ENCODE measurements around the gene DPP9.
A peak's percentile ranks its signal among the peaks of the same experiment; 100 is the strongest.

The DPP9 gene

DNA sequence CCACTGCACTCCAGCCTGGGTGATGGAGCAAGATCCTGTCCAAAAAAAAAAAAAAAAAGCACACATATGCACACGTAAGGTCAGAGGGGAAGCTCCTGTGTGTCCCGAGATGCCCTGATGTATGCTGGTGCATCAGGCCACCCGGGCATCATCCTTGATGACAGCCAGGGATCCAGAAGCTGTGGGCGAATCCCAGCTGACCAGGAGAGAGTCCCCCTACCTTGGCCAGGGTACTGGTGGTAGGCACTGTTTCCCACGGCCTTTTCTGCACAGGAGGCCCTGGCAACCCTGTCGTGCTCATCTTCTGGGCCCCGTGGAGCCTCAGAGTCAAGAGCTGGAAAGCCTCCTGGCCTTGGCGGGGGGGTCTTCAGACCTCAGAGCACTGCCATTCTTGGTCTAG is 67.5 kb downstream of the DPP9 start:
- no peak for DNase-seq (ENCODE audit: low spot score)

DNA sequence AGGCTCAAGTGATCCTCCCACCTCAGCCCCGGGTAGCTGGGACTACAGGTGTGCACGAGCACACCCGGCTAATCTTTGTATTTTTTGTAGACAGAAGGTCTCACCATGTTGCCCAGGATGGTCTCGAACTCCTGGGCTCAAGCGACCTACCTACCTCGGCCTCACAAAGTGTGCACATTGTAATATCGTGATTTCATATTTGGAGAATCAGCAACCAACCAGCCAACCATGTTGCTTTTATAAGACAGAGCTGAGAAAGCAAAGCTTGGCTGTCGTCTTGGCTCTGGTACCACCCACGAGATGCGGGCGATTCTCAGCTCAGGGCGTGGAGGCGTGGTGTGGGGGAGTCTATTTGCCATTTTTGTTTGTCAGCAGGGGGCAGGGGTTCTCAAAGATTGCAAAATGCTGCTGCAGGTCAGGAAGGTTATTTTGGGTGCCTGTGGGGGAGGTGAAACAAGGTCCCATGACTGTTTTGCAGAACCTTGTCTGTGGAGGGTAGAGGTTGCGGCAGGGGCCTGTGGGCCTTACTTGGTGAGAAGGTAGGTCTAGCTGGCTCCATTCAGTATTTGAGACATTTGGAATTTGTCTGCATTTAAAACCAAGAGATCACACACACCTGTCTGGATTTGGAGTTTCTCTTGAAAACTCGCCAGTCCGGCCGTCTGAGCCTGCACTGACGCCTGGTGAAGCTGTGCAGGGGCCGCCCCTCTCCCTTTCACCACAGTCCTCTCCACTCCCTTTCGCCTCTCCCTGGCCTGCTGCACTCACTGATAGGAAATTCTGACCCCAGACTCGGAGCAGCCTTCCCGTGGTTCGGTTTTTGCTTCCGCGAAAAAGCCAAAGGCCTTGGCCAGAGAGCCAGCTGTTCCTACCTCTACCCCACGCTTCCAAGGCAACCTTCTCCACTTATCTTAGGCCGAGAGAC is 68.9 kb downstream of the DPP9 start:
- no peak for DNase-seq (ENCODE audit: low spot score)

DNA sequence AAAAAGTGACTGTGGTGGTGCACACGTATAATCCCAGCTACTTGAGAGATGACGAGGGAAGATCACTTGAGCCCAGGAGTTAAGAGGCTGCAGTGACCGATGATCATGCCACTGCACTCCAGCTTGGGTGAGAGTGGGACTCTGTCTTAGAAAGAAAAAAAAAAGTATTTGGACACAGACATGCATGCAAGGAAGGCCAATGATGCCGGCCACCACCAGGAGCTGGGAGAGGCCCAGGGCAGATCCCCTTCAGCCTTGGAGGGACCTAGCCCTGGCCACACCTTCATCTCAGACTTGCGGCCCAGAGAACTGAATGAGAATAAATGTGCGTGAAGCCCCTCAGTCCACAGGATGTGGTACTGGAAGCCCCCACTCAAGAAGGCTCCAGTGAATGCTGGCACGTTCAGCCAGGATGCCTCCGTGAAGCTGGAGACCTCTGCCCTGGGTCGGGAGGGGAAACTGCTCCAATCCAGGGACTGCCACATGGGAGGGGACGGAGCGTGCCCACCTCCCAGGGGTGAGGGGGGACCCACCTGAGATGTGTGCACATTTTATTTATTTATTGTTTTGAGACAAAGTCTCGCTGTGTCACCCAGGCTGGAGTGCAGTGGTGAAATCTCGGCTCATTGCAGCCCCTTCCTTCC is 69.7 kb downstream of the DPP9 start:
- DNase-seq (ENCODE audit: low spot score), result no peak

DNA sequence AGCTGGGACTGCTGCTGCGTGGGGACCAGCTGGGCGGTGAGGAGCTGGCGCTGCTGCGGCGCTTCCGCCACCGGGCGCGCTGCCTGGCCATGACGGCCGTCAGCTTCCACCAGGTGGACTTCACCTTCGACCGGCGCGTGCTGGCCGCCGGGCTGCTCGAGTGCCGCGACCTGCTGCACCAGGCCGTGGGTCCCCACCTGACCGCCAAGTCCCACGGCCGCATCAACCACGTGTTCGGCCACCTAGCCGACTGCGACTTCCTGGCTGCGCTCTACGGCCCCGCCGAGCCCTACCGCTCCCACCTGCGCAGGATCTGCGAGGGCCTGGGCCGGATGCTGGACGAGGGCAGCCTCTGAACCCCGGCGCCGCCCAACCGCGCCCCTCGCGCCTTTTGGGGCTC is 71.6 kb downstream of the DPP9 start:
- no peak for DNase-seq (ENCODE audit: low spot score)

DNA sequence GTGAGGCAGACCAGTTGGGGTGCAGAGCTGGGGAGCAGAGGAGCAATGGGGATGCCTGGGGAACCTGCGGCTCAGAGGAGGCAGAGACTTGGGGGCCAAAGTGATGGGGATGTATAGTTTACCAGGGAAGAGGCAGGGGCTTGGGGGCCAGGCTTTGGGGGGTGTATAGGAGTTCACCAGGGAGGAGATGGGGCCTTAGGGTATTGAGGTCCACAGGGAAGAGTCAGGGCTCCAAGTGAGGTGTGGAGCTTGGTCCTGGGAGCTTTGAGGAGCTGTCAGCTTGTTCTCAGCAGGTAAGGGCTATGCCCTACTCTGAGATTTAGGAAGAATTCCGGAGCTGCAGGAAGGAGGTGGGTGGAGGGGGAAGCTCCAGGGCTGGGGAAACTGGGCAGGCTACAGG is 73.5 kb downstream of the DPP9 start:
- no peak for DNase-seq (ENCODE audit: low spot score)

DNA sequence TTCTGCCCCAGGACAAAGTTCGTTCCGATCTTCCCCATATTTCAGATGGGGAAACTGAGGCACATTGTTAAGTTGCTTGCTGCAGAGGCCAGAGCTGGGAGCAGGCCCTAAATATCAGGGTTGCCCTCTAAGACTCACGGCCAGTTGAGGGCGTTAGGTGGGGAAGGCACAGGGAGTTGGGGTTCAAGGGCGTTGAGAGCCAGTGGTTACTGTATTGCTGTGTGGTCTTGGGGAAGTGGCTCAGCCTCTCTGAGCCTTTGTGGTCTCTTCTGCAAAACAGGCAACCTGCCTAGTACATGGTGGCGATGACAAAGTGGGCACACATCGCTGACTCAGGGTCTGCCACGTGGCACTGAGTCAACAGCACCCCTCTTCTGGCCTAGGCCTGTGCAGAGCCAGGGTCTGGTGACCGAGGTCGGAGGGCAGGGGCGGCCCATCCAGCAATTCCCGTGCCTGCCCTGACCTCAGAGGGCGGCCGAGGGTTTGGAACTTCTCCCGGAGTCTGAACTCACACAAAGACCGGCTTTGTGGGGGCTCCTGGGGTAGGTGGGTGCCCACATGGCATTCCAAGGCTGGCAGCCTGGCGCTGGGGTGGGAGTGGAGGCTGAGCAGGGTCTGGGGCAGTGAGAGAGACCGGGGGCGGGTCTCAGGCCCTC is 74.1 kb downstream of the DPP9 start:
- no peak for DNase-seq (ENCODE audit: low spot score)

DNA sequence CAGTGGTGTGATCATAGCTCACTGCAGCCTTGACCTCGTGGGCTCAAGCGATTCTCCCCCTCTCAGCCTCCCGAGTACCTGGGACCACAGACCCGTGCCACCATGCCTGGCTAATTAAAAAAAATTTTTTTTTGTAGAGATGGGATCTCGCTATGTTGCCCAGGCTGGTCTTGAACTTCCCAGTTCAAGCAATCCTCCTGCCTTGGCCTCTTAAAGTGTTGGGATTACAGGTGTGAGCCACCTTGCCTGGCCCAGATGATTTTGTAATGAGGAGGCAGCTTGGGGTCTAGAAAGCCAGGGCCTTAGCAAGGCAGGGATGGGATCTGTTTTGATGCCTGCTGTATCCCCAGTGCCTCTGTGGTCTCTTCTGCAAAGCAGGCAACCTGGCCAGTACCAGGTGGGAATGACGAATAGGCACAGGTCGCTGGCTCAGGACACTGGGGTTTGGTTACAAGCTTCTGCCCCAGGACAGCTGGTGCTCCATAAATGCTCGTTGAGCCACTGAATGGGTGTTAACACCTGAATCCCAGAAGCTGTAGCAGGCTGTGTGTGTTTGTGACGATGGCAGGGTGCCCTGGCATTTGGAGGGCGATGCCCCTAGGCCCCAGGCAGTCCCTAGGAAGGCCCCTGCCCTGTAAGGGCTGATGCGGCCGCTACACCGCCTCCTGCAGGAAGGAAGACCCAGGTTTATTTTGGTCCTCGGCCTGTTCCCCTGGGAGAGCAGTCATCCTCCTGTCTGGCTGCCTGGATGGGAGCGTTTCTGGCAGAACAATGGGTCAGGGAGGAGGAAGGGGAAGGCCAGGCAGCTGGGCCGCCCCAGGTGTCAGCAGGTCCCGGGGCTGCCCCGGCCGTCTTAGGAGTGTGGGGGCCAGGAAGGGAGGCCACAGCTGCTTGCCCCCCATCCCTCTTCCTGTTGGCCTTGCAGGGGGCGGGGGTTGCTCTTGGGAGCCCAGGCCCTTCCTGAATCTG is 75.7 kb downstream of the DPP9 start:
- DNase-seq (ENCODE audit: low spot score), result no peak

DNA sequence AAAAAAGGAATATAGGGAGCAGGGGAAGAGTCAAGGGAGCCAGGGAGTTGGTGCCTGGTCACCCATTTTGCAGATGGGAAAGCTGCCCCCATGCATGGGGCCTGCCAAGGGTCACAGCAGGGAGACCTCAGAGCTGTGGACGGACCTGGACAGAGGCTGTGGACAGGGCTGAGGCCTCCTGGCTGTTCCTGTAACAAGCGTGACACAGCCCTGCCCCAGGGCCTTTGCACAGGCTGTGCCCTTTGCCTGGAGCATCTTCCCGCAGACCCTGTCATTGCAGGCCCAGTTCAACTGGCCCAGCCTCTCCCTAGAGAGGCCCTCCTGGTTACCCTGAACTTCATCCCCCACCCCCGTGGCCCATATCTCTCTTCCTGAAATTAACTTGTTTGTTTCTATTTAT is 77.9 kb downstream of the DPP9 start:
- no peak for DNase-seq (ENCODE audit: low spot score)

DNA sequence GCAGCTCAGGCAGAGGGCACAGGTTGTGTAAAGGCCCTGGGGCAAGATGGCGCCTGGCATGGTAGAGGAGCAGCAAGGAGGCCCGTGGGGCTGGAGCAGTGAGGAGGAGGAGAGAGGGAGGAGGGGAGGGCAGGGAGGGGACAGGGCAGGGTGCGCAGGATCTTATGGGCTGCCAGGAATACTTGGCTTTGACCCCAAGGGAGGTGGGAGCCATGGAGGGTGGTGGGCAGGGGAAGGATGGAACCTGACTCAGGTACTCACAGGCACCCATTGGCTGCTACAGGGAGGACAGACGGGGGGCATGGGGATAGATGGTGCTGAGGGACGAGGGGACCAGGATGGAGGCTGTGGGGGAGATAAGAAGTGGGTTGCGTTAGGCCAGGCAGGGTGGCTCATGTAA is 81.0 kb downstream of the DPP9 start:
- no peak for DNase-seq (ENCODE audit: low spot score)

DNA sequence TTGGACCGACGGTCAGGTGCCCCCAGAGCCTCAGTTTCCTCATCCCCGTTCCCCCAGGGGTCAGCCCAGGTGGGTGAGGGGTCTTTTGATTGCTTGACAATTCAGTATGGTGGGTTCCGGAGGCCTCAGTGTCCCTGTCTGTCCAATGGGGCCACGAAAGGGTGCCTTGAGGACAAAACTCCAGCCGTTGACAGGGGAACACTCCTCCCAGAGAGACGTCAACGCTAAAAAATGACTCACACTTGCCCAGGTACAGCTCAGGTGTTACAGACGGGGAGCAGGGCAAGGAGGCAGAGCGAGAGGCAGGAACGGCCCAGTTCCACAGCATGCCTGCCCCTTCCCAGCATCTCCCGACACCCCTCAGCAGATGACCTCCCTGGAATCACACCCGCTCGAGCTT is 82.5 kb downstream of the DPP9 start:
- no peak for DNase-seq (ENCODE audit: low spot score)

DNA sequence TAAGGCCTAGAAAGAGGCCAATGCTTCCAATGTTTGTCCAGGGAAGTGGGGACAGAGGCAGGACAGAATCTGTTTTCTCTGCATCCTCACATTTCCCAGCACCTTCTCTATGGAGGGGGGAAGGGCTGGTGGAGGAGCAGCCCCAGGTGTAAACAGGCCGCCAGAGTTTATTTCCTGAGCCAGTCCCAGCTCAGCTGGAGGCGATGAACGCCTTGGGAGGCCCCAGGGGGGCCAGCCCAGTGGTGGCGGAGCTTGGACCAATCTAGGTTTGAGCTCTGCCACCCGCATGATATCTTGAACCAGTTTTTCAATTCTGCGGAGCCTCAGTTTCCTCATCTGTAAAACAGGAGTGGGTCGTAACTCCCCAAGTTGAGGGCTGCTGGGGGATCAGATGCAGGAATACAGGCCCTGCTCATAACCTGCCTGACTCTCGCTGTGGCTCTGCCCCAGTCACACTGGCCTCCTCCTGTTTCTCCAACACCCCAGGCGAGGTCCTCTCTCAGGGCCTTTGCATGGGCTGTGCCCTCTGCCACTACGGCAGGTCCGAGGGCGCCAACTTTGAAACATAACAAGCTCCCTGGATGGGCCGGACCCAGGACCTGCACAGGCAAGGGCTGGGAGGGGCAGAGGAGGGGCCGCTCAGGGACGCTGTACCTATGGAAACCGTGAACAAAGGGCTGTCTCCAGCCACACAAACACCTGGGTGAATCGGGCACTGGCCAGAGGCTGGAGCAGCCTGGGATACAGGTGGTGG is 83.2 kb downstream of the DPP9 start:
- no peak for DNase-seq (ENCODE audit: low spot score)

DNA sequence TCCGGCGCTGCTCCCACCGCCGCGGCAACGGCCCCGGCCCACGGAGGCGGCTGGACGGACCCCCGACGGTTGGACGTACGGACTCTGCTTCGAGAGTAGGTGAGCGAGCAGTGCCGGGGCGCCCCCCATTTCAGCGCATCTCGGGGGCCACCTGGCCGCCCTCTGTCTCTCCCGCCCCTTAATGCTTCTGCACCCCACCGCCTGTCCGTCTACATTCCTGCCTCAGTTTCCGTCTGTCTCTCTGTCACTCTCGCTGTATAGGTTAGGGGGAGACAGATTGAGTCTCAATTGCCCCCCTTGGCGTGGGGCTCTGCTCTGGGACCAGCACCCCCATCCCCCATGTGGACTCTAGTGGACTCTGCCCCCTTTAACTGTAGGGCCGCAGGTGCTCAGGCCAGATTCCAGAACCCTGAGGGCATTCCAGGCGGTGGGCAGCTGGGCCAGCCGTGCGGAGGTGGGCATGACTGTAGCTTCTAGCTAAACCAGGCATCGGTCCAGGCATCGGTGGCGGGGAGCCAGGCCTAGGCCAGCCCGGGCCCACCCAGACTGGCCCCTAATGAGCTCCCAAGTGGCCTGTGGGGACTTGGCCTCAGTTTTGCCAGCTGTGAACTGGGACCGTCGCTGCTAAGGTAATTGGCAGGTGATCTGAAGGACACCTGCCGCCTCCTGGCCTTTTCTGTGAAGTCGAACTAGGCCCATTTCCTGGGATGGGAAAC is 84.0 kb downstream of the DPP9 start:
- no peak for DNase-seq (ENCODE audit: low spot score)

DNA sequence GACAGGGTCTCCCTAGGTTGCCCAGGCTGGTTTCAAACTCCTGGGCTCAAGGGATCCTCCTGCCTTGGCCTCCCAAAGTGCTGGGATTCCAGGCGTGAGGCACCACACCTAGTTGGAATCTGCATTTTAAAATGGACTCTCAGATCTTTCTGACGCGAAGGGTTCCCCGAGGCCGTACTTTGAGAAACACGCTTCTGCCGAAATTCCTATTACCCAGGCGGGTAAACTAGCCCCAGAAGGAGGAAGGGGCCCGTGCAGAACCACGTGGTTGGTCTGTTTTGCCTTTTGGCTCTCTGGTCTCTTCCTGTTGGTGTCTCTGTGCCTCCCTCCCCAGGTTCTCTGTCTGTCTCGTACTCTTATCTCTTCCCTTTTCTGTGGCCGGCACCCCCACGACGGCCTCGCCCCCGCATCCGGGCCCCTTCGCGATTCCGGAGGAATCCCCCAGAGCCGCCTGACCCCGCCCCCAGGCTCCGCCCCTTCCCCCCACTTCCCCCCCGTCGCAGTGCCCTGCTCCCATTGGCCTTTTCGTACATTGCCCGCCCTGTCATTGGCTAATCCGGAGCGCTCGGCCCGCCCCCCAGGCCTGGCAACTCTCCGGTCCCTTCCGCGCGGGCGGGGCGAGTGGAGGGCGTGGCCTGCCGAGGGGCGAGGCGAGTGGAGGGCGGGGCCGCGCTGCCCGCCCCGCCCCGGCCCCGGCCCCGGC is 84.7 kb downstream of the DPP9 start, which contains the start of gene TNFAIP8L1:
TNFAIP8L1 (plus strand) TSS at position 689 of the 703 bp plus-strand sequence. CDS start 12,354 bp downstream, outside the sequence.
- DNase-seq (ENCODE audit: low spot score), result peak; percentile 98

DNA sequence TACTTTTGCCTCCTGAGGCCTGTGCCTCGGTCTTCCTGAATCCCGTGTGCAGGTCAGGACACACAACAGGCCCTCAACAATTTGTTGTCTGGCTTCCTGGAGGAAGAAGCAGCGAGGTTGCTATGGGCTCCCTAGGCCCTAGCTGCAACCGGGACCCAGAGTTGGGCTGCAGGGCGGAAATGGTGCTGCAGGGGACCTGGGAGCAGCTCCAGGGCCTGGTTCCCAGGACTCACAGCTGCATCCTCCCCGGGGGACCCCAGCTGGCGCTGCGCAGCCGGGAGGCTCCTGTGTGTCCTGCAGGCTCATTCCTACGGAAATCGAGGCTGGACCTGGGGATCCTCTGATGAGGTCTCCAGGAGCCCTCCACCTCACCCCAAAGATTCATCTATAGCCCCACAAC is 85.3 kb downstream of the DPP9 start:
- no peak for DNase-seq (ENCODE audit: low spot score)

DNA sequence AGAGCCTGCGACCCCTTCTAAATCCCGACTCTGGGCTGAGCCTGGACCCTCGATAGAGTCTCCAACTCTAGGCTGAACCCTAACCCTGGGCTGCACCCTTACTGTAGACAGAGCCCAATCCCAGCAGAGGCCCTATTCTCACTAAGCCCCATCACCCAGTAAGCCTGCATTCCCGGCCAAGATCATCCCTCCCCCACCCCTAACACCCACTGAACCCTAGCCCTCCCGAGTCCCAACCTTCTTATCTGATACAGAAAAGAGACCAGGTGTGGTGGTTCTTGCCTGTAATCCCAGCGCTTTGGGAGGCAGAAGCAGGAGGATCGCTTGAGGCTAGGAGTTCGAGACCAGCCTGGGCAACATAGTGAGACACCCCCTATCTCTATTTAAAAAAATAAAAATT is 86.9 kb downstream of the DPP9 start:
- DNase-seq (ENCODE audit: low spot score), result no peak

DNA sequence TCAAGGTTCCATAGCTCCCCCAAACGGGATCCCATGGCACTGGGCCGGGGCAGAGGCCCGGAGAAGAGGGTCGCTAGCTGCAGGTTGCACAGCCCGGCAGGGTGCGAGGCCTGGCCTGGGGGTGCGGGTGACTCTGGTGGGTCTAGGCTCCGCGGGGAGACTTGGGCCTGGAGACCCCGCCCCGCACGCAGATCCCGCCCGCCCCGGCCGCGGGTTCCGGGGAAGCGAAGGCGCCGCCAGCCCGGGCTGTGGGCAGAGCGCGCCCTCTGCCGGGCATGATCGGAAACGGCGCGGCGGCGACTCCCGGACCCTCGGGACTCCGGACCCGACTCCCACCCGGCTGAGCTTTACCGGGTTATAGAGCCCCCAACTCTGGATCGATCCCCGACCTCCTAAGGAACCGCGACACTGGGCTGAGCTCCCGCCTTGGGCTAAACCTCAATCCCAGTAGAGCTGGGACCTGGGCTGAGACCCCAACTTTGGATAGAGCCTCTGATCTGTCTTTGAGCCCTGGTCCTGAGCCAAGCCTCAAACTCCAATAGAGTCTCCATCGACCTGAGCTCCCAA is 87.4 kb downstream of the DPP9 start:
- DNase-seq (ENCODE audit: low spot score), result peak; percentile 76

DNA sequence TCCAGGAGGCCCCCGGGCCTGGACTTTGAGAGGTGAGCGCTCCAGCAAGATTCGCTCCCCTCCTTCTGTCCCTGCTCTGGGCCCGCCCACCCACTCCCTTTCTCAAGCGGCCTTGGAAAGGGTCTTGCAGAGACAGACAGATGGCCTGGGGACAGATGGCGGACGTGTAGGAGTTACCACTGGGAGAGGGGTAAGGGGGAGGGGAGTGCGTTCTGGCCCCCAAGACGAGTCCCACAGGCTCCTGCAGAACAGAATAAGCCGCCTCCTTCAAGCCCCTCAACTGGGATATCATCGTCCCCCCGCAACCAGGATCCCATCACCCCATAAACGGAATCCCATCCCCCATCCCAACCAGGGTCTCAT is 87.9 kb downstream of the DPP9 start:
- DNase-seq (ENCODE audit: low spot score), result no peak

DNA sequence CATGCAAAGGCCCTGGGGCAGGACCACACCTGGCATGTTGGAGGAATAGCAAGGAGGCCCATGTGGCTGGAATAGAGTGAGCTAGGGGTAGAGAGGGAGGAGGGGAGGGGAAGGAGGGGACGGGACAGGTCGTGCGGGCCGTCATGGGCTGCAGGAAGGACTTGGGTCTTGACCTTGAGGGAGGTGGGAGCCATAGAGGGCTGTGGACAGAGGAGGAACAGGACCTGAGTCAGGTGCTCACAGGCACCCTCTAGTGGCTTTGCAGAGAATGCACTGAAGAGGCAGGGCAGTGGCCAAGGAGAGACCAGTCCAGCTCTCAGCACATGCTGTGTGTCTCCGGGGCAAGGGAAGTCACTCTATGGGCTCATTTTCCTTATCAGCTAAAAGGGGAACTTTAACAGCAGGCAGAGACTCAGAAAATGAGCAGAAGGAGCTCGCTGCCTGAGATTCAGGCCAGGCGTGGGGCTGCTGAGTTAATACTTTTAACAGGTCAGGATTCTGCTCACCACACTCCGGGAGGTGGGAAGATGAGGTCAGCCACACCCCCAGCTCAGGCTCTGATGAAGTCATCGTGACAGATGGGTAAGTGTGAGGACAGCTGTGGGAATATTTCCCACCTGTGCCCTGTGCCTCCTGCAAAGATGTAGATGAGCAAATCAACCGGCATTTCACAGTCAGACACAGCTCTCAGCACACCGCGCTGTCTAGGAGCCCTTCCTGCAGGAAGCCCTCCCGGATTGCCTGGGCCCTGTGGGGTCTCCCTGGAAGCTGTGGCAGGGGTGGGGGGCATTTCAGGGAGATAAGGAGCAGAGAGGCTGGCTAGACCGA is 90.3 kb downstream of the DPP9 start:
- peak; percentile 72 for DNase-seq (ENCODE audit: low spot score)
